Measurements from ENCODE around the gene VDR.
A peak's percentile ranks its signal among the peaks of the same experiment; 100 is the strongest.

Gene VDR

GRCh38 chr12:47894068-47894467 lies 10.7 kb downstream of the VDR start:
- DNase-seq, result no peak

GRCh38 chr12:47892819-47893218 lies 12.0 kb downstream of the VDR start:
- no peak for DNase-seq
- TF ChIP-seq GATA1 (IDR thresholded peaks at IDR 0.05; ENCODE audit: low read depth, low read length), result no peak
- no peak for TF ChIP-seq POLR2A (IDR thresholded peaks at IDR 0.05; ENCODE audit: low read length)

More at GRCh38 chr12:47894068-47894467, 10.7 kb downstream of the VDR start:
- TF ChIP-seq POLR2A (IDR thresholded peaks at IDR 0.05; ENCODE audit: low read length), result no peak
- TF ChIP-seq GATA1 (IDR thresholded peaks at IDR 0.05; ENCODE audit: low read depth, low read length), result no peak

- TF ChIP-seq GATA1 (IDR thresholded peaks at IDR 0.05; ENCODE audit: low read depth, low read length), result no peak
- TF ChIP-seq POLR2A (IDR thresholded peaks at IDR 0.05; ENCODE audit: low read length), result no peak
- no peak for DNase-seq
These were observed 13.4 kb downstream of the VDR start for GRCh38 chr12:47891356-47891755.

DNA sequence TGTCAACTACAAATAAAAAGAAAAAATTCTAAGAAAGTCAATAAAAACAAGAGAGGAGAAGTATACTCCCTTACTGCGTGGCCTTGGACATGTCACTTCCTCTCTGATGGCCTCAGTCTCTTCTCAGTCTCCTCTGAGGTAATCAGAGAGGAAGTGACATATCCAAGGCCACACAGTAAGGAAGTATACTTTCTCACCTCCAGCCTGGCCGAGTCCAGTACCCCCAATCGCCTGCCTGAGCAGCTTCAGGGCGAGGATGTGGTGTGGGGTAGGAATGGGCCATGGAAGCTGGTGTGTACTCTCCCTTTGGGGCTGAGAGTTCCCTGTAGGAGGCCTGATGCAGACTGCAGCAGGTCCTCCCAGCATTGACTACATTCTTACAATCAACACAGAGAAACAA lies 15.8 kb downstream of the VDR start:
- TF ChIP-seq POLR2A (IDR thresholded peaks at IDR 0.05; ENCODE audit: low read length), result no peak
- TF ChIP-seq GATA1 (IDR thresholded peaks at IDR 0.05; ENCODE audit: low read depth, low read length), result no peak
- DNase-seq, result no peak

DNA sequence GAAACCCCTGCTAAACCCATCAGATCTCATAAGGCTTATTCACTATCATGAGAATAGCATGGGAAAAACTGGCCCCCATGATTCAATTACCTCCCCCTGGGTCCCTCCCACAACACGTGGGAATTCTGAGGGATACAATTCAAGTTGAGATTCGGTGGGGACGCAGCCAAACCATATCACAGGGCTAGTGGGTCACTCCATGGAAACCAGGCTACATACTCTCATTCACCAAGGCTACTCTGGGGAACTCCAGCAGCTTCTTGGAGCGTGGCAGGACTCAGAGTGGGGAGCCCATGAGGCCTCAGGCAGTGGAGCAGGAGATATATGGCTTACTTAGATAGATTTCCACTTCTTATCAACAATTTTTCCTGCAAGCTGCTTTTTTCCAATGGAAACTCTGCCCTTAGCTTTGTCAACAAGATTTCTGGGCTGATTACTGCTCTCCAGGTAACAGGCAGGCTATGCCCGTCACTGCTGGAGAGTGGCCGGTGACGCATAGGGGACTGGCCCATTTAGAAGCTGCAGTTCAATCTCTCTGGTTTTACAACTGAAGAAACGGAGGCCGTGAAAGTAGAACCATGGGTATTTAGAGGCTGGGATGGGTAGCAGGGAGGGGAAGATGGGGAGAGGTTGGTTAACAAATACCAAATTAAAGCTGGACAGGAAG lies 16.5 kb downstream of the VDR start:
- DNase-seq, result no peak
- no peak for TF ChIP-seq POLR2A (IDR thresholded peaks at IDR 0.05; ENCODE audit: low read length)
- TF ChIP-seq GATA1 (IDR thresholded peaks at IDR 0.05; ENCODE audit: low read depth, low read length), result no peak

GRCh38 chr12:47887529-47887928 lies 17.3 kb downstream of the VDR start:
- DNase-seq, result no peak
- TF ChIP-seq GATA1 (IDR thresholded peaks at IDR 0.05; ENCODE audit: low read depth, low read length) (no peak), POLR2A (IDR thresholded peaks at IDR 0.05; ENCODE audit: low read length) (no peak)

DNA sequence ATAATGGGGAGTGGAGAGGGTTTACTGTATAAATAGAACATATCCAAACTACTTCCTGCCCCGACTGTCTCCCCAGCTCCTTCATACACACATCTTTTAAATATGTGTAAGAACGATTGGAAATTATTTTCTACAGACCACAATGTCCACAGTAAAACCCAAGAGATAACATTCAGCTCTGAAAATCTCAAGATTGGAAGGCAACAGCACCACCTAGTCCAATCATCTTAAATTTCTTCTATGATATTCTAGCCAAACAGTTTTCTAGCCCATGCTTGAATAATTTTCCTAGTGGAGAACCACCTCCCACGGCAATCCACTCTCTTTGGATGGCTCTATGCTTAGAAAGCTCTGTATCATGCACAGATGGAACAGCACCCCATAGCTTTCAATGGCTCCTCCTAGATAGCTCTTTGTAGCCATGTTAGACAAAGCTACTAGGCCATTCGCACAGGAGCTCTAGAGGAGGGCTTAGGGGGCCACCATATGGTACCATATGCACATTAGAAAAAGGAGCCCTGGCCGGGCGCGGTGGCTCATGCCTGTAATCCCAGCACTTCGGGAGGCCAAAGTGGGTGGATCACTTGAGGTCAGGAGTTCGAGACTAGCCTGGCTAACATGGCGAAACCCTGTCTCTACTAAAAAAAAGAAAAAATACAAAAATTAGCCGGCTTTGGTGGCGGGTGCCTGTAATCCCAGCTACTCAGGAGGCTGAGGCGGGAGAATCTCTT lies 18.1 kb downstream of the VDR start:
- no peak for DNase-seq
- TF ChIP-seq GATA1 (IDR thresholded peaks at IDR 0.05; ENCODE audit: low read depth, low read length) (no peak), POLR2A (IDR thresholded peaks at IDR 0.05; ENCODE audit: low read length) (no peak)

- DNase-seq, result no peak
- TF ChIP-seq POLR2A (IDR thresholded peaks at IDR 0.05; ENCODE audit: low read length) (no peak), GATA1 (IDR thresholded peaks at IDR 0.05; ENCODE audit: low read depth, low read length) (no peak)
These were observed 19.2 kb downstream of the VDR start for GRCh38 chr12:47885566-47885965.

DNA sequence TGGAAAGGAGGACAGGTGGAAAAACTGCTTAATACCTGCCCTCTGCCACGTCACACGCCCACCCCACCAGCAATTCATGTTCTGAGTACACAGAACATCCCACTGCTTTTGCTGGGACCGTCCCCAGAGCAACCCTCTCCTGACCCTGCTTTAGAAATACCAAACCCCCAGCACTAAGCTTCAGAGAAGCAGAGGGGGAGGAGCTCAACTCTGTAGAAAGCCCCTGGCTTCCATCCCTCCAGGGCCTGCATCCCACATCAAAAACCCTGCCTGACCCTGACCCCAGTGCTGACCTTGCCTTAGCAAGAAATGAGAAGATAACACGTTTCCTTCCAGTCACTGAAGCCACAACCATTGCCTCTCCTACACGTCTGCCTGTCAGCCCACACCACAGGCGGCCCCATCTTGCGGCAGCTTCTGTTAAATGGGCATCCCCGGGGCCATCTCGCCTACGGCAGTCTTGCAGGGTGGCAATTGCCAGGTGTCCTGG lies 19.7 kb downstream of the VDR start:
- TF ChIP-seq POLR2A (IDR thresholded peaks at IDR 0.05; ENCODE audit: low read length), result no peak
- TF ChIP-seq GATA1 (IDR thresholded peaks at IDR 0.05; ENCODE audit: low read depth, low read length), result no peak
- no peak for DNase-seq

GRCh38 chr12:47884501-47884900 lies 20.3 kb downstream of the VDR start:
- no peak for DNase-seq
- TF ChIP-seq GATA1 (IDR thresholded peaks at IDR 0.05; ENCODE audit: low read depth, low read length) (no peak), POLR2A (IDR thresholded peaks at IDR 0.05; ENCODE audit: low read length) (no peak)

GRCh38 chr12:47883663-47884195 lies 21.1 kb downstream of the VDR start:
- no peak for DNase-seq
- TF ChIP-seq POLR2A (IDR thresholded peaks at IDR 0.05; ENCODE audit: low read length), result no peak
- TF ChIP-seq GATA1 (IDR thresholded peaks at IDR 0.05; ENCODE audit: low read depth, low read length), result no peak

DNA sequence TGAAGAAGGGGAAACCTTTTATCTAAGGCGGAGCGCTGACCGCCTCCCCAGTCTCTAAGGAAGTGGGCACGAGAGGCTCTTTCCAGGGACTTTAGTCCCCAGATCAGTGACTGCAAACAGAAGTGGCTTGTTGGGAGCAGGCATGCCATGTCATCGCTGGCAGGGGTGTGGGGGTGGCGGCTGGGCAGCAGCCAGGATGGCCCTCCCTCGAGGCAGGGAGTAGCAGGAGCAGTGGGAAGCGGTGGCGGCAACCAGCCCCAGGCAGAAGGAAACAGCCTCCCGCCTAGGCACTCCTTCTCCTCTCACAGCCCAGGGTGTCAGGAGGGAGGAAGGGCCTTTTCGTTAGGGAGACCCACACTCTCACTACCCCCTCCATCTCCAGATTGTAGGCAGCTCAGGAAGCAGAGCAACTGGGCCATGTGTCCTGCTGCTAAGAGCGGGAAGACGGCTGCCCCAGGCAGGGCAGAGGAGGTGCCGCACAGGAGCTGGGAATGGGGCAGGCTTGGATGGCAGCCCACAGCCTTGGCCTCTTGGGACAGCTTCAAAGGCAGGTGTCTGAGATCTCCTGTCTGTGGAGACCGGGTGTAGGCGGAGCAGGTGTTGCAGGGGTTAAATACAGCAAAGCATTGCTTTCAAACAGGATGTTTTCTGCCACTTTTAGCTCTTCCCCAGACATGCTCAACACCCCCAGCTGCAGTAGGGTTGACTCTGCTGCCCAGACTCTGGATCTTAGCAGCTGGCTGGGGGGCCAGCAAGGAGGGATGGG lies 21.8 kb downstream of the VDR start:
- TF ChIP-seq GATA1 (IDR thresholded peaks at IDR 0.05; ENCODE audit: low read depth, low read length) (no peak), POLR2A (IDR thresholded peaks at IDR 0.05; ENCODE audit: low read length) (no peak)
- no peak for DNase-seq

- peak in 1 of 2 experiments; percentile 14 for DNase-seq
- TF ChIP-seq POLR2A (IDR thresholded peaks at IDR 0.05; ENCODE audit: low read length) (no peak), GATA1 (IDR thresholded peaks at IDR 0.05; ENCODE audit: low read depth, low read length) (no peak)
These were observed 22.9 kb downstream of the VDR start for GRCh38 chr12:47881826-47882427.

All from erythroblast (primary cell).